ENCODE measurements around the gene AFG3L2. TPM values are rescaled to one million over a fixed set of nuclear protein-coding genes. Genes with fewer than 3 reads are reported as not detected.

AFG3L2 gene
- polyA plus RNA-seq, 4 donors = 66.5 to 76.6 (median 69.7) TPM

DNA sequence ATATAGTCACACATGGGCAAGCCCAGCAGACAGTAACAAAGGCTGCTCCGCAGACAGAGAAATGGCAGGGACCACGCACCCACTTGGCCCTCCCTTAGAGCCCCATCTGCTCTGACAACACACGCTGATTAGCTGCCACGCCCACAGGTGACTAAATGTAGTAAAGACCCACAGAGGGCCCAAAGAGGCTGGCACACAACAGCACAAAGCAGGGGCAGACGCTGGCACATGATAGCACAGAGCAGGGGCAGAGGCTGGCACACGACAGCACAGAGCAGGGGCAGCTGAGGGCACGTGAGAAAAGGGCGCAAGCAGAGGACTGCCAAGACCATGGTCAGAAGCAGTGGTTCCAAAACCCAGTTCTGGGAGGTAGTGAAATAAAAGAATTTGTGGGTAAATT, 10.6 kb downstream of the AFG3L2 start:
- DNase-seq (ENCODE audit: low read depth in 4 of 4, low spot score in 3 of 4) = no peak

DNA sequence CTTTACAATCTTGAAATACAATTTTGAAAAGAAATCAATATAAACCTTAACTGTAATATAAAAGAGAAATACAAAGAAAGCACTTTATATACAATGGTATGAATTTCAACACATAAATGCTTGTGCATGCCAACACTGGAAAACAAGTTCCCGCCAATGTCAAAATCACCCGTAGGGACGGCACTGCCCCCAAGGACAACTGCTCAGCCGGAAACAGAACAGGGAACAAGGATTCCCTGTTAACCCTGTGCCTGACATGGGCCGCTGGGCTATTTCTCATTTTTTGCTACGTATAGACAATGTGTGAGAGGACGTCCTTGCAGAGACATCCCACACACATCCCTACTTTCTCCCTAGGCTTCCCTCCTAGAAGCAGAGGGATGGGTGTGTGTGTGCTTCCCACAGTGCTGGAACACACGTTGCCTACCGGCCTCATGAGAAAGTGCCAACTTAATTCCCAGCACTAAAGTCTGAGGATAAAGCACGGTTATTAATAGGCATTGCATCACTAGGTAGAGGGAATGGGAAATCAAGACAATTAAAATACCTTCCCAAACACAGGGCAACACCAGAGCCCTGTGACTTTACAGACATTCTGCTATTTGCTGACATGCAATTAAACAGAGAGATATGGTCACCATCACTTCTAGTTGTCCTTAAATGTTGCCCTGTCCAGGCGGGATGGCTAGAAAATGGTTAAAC, 14.4 kb downstream of the AFG3L2 start:
- DNase-seq (ENCODE audit: low read depth in 4 of 4, low spot score in 3 of 4) = no peak

DNA sequence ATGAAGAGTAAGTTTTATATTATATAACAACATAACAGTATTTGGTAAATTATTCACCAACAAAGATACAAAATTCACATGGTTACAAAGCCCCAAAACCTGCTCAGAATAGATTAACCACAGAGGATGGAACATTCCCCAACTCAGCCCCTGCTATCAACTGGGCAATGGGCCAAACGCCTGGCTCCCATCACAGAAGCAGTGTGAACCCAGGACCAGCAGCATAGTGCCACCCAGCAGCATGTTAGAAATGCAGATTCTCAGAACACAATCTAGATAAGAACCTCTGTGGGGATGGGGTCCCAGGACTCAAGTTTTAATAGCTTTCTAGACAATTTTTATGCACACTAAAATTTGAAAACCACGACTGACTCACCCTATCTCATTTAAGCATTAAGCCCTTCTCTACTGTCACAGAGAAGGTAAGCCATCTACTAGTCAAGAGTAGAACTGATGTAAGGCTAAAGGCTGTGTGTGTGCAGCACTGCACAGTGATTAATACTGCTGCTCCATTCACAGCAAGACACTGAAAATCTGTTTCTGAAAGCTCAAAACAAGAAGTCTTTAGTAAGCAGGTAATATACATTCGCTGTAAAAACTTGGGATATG, 15.2 kb downstream of the AFG3L2 start:
- no peak for DNase-seq (ENCODE audit: low read depth in 4 of 4, low spot score in 3 of 4)

DNA sequence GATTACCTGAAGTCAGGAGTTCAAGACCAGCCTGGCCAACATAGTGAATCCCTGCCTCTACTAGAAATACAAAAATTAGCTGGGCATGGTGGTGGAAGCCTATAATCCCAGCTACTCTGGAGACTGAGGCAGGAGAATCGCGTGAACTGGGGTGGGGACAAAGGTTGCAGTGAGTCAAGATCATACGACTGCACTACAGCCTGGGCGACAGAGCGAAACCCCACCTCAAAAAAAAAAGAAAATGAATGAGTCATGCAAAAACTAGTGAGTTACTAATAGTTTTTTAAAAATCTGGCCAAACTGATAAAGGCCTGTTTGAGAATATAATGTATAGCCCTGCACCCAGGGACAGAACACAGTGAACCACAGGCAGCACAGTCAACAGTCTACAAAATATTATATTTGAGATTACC, 17.5 kb downstream of the AFG3L2 start:
- no peak for DNase-seq (ENCODE audit: low read depth in 4 of 4, low spot score in 3 of 4)

DNA sequence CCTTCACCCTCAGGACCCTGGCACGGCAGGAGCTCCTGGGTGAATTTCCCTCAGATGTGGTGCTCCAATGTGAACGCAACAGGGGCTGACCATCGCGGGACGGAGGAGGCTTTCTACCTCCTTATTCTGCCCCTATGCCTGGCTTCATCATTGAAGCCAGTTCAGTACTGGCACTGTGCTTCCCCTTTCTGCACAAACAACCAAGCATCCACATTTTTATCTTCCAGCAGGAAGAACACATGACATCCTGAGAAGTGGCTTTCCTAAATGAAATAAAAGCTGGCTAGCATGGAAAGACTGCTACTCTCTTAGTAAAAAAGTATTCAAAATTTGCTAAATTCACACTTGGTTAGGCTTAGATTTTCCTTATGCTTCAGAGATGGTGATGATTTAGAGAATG, 24.8 kb downstream of the AFG3L2 start:
- no peak for DNase-seq (ENCODE audit: low read depth in 4 of 4, low spot score in 3 of 4)

DNA sequence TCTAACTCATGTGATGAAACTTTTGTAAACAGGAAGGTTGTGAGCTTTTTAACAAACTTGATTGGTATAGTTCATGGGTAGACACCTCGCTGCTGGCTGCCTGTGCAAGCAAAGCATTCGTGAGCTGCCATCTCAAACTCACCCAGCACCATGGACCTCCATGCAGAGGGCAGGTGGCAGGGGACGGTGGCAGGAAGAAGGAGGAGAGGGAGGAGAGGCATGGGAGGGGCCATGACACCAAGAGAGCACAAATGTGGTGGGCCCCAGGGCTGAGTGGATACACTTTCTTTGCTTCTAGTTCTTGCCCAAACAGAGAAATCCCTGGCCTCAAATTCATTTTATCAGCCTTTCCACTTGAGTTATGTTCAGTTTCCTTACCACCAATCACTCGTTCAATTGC, 29.1 kb downstream of the AFG3L2 start:
- no peak for DNase-seq (ENCODE audit: low read depth in 4 of 4, low spot score in 3 of 4)

DNA sequence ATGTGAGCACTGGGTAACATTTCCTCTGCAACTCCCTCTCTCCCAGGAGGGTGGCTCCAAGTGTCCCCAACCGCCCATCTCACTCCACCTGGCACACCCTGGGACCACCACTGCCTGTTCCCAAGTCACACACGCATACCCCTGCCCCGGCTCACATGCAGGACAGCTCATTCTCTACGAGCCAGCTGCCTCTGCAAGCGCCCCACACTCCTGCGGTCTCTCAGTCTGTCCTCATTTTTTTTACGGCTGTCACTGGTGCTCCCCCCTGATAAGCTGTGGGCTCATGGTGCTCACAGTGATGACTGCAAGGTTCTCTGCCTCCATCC, 30.8 kb downstream of the AFG3L2 start:
- no peak for DNase-seq (ENCODE audit: low read depth in 4 of 4, low spot score in 3 of 4)

DNA sequence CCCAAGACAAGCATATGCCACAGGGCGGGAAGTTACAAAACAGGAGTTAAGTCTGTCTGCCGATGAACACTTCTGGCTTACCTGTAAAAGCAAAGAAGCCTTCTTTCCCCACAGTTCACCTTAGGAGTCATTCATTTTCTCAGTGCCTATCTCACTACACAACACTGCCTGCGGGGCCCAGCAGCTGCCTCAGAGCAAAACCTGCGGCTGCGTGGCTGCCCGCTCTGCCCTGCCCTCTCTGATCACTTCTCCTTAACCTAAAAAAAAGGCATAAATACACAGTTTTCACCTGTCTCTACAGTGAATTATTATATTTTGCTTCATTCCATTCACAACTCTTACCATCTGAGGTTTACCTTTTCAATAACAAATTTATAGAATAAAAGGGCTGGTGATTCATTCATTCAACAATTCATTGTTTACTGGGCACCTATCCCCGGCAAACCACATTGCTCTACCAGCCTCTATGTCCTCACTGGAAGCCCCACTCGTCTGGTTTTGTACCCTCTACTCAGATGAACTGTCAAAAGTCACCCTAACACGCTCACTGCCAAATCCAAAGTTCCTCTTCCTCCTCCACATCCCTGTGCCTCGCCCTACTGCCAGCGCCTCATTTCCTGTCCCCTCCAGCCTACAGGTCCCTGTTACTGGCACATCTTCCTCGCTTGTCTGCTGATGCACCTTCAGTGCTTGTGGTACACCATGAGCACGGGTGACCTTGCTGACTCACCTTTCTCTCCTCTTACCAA, 31.4 kb downstream of the AFG3L2 start:
- no peak for DNase-seq (ENCODE audit: low read depth in 4 of 4, low spot score in 3 of 4)

DNA sequence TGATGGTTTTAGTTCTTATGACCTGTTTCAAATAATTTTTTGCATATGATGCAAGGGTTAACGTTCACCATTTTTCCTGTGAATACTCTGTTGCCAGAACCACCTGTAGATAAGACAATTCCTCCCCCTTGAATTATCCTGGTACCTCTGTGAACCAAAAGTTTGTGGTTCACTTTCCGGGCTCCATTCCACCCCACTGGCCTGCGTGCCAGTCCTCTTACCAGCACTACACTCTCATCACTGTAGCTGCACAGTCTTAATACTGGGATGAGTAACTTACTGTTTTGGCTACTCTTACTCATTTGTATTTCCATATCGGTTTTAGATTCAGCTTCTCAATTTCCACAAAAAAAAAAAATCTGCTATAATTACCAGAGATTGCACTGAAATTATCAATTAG, 34.4 kb downstream of the AFG3L2 start:
- DNase-seq (ENCODE audit: low read depth in 4 of 4, low spot score in 3 of 4) = no peak

DNA sequence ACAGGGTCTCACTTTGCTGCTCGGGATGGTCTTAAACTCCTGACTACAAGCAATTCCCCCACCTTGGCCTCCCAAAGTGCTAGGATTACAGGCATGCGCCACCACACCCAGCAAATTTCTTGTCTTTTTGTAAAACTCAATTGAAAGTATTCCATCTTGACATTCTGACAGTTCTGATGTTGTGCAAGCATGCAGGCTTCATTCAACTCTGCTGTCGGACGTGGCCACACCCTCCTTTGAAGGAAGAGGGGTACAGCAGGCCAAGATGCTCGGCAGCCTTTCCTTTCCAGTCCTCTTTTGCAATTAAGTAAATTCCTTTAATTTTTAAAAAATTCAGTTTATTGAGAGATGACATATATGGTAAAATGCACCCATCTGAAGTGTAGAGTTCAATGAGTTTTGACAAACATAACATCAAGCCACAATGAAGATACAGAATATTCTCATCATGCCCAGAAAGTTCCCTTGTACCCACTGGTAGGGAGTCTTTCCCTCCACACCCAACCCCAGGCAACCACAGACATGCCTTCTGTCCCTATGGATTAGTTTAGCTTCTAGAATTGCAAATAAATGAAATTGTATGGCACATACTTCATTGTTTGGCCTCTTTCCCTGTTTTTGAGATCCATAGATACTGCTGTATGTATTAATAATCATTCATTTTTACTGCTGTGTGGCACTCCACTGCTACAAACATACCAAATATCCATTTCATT, 35.9 kb downstream of the AFG3L2 start:
- DNase-seq (ENCODE audit: low read depth in 4 of 4, low spot score in 3 of 4) = no peak

DNA sequence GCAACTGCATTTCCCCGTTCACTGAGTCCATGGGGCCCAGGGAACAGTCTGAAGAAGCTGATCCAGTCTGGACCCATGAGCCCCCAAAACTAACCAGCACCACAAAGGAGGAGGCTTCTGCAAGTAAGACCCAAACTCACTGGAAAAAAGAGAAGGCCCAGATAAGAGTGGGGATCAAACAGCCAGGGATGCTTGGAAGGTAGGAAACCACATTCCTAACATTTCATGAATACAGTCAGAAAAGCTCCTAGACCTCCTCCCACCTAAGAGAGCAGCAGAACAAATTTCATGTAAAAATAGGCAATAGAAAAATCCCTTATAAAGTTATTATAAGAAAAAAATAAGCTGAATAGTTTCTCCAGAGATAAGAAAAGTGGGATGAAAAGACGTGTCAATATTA, 38.6 kb downstream of the AFG3L2 start:
- no peak for DNase-seq (ENCODE audit: low read depth in 4 of 4, low spot score in 3 of 4)

DNA sequence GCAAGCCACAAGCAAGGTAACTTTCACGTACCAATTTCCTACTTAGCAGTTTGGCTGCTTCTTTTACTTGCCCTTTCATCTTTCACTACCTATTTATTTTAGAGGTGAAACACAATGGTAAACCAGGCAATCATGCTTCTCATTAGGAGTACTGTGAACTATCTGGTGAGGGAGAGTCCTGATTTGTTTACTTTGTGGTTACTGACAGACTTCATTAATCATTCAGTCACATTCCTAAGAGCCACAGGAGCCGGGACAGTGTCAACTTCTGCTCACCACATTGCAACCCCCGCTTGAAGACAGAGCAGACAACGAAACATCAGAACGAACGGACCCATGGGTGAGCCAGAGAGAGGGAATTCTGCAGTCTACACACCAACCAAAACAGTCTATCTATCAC, 40.1 kb downstream of the AFG3L2 start:
- no peak for DNase-seq (ENCODE audit: low read depth in 4 of 4, low spot score in 3 of 4)

DNA sequence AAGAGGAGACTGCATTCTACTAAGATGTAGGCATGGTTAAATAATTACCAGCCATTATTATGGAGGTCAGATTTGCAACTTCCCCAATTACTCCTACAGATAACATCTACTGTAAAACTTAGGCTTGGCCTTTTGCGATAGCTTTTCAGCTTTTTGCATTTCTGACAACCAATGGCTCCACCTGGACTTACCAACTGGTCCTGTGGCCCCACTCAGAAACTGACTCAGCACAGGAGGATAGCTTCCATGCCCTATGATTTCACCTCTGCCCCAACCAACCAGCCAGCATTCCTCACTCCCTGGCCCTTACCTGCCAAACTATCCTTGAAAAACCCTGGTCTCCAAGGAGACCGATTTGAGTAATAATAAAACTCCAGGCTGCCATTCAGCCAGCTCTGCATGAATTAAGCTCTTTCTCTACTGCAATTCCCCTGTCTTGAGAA, 40.8 kb downstream of the AFG3L2 start:
- no peak for DNase-seq (ENCODE audit: low read depth in 4 of 4, low spot score in 3 of 4)

DNA sequence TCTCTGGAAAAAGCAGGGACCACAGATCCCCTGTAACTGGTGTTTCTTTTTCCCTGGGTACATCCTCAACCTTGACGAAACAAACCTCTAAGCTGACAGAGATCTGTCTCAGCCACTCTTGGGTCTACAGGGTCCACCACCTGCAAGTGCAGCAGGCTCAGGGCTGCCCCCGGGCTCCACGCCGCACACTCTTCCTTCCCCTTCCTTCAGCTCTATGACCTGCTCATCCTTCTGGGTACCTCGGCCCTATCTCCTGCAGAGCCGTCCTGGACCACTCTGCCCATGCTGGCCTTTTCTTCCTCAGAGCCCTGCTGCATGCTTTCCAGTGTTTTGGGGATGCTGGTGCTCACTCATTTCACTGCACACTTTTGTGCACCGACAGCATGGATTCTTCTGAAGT, 41.5 kb downstream of the AFG3L2 start:
- DNase-seq (ENCODE audit: low read depth in 4 of 4, low spot score in 3 of 4) = no peak

DNA sequence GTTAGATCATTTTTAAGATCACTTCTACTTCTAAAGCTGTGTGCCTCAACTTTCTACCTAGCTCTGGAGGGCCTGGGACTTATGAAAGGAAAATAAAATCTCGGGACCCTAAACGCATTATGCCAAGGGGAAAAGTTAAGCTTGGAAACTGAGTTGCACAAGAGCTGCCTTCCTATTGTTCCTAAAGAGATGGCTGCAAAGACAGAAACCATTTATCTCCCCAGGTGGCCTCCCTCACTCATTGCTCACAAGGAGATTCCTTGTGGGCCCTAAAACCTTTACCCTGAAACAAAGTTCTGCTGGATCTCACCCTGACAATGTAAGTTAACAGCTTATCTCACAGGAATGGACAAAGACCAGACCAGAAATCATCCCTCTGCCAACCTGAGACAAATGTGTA, 42.2 kb downstream of the AFG3L2 start:
- no peak for DNase-seq (ENCODE audit: low read depth in 4 of 4, low spot score in 3 of 4)

DNA sequence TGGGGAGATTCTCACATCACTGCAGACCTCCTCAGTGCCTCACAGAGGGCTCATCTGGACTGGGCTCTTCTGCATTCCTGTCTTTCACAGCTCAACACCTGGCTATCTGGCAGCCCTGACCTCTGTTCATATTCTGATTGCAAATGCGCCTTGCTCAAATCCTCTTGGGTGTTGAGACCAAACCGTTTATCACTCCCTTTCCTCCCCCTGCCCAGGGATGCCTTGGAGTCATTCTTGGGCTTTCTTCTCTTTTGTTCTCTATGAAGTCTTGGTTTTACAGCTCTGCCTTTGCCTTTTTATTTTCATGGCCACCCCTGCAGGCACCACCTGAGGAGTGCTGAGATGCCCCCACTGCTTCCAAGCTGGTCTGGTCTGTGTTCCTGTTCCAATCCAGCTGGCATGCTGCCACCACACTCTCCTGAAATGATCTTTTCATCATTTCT, 42.6 kb downstream of the AFG3L2 start:
- no peak for DNase-seq (ENCODE audit: low read depth in 4 of 4, low spot score in 3 of 4)

DNA sequence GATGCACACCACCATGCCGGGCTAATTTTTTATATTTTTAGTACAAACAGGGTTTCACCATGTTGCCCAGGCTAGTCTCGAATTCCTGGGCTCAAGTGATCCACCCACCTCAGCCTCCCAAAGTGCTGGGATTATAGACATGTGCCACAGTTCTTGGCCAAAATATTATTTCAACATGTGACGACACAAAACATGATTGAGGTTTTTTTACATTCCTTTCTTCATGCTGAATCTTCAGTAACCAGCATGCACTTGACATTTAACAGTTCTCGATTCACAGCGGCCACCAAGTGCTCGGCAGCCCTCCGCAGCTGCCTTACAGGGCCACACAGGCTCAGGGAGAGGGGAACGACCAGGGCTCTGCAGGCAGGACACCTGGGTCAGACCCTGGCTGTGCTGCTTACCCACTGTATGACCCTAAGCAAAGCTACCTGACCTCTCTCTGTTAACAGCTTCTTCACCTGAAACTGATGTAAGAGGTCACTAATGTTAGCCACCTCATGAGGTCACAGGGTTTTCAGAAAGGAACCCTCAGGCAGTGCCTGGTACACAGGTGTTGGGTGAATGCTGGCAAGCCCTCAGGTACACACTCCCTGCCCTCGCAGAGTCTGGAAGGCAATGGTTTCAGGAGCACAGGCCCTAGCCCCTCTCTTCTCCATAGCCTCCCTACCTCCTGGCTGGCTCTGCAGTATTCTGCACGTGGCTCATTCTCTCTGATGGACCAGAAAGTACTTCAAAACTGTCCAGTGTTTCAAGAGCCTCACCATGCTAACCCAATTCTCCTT, 43.3 kb downstream of the AFG3L2 start:
- no peak for DNase-seq (ENCODE audit: low read depth in 4 of 4, low spot score in 3 of 4)

DNA sequence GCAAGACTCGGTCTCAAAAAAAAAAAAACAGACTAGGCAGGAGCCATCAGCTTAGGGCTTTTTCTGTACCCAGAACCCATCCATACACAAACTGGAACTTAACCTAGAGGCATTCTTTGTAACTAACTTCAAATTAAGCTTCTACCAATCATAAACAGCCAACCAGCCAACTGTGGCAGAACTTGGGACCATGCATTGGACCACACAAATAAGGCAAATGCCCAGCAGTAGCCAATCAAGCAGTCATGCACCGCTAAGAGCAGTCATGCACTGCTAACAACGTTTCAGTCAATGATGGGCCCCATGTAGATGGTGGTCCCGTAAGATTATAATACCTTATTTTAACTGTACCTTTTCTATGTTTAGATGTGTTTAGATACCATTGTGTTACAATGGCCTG, 46.3 kb downstream of the AFG3L2 start:
- no peak for DNase-seq (ENCODE audit: low read depth in 4 of 4, low spot score in 3 of 4)

DNA sequence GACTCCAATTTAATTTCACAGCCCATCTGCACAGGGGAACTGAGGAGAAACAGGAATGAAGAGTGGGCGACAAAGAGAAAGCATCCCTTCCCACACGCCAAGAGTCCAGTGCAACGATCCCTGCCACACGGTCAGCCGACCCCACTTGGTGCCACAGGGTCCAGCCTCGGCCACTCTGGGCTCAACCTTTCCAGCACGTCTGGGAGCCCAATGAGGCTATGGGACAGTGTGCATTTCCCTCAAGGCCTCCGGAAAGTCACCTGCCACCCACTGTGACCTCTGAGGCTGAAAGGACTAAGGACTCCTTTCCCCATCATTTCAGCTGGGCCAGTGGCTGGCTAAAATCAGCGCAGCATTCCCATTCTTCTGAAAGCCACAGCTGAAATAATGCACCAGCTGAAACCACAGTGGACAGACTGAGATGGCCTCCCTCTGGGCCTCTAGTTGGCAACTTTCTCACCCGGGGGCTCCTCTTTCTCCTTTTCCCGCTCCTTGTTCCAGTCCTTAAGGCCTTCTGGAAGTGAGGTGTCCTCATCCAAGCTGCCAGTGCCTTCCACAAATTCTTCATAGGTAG, 47.8 kb downstream of the AFG3L2 start:
- DNase-seq (ENCODE audit: low read depth in 4 of 4, low spot score in 3 of 4) = no peak

DNA sequence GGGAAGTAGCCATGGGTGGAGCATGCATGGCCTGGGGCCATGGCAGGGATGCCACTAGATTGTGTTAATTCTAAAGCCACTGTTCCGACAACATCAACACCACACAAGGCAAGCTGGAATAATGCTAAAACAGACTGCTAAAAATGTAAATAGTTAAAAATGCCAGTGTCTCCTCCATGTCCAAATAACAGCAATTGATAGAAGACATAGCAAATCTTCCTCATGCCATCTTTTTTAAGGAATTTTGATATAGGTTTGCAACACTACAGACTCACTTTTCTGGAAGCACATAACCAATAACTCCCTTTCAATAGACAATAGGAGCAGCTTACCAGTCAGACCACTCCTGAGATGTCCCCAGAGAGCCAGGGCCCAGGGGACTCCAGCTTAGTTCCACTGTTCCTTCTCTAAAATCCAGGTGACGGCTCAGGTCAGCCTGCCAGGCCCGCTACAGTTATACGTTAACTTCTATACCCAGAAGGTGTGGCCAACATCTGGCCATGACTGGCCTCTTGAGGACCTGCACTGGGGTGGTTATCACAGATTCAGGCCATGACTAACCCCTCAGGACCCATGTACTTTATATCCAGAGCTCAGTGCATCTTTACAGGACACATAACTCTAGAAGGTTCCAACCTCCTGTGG, 48.7 kb downstream of the AFG3L2 start:
- DNase-seq (ENCODE audit: low read depth in 4 of 4, low spot score in 3 of 4) = no peak

Measured in right renal pelvis (tissue), 4 donors.